RWPE2 (cell line): ENCODE data around the gene PUS10.

ENCODE experiments used
- ATAC-seq: fragments of 200-7000 bp; cut with Tn5 transposase; 3 replicates; pipeline ENCODE4 v1.9.1; 2021; ENCODE audit warnings: low read depth
- DNase-seq: peaks from one replicate; pipeline ENCODE4 v3.0.0-alpha.2; 2020; ENCODE audit warnings: low spot score
- H3K27ac ChIP-seq: fragments of 450-650 bp; 2 replicates; pipeline ENCODE4 v1.5.1; 2017; ENCODE audit warnings: mild to moderate bottlenecking; ENCODE audit not compliant: poor library complexity, severe bottlenecking
- H3K27me3 ChIP-seq: fragments of 250-450 bp; sonication (Bioruptor Pico); 2 replicates; pipeline ENCODE4 v1.5.1; 2021; ENCODE audit warnings: mild to moderate bottlenecking, moderate library complexity; ENCODE audit not compliant: insufficient read depth, poor library complexity, severe bottlenecking
- H3K36me3 ChIP-seq: fragments of 250-450 bp; sonication (Bioruptor Pico); 2 replicates; pipeline ENCODE4 v1.5.1; 2020; ENCODE audit warnings: low read depth, mild to moderate bottlenecking, moderate library complexity
- H3K4me1 ChIP-seq: fragments of 250-450 bp; sonication (Bioruptor Pico); 2 replicates; pipeline ENCODE4 v1.5.1; 2021; ENCODE audit warnings: mild to moderate bottlenecking, moderate library complexity; ENCODE audit not compliant: insufficient read depth, poor library complexity, severe bottlenecking
- H3K4me3 ChIP-seq: fragments of 250-450 bp; sonication (Bioruptor Pico); 2 replicates; pipeline ENCODE4 v1.5.1; 2021; ENCODE audit warnings: mild to moderate bottlenecking, moderate library complexity; ENCODE audit not compliant: severe bottlenecking
- H3K9me3 ChIP-seq: fragments of 250-450 bp; sonication (Bioruptor Pico); 2 replicates; pipeline ENCODE4 v1.5.1; 2021; ENCODE audit warnings: mild to moderate bottlenecking, moderate library complexity; ENCODE audit not compliant: severe bottlenecking
- TF ChIP-seq, protein P1 (sequence below): fragments of 450-650 bp; IDR thresholded peaks from one replicate; pipeline ENCODE4 v1.5.1; 2017; ENCODE audit warnings: mild to moderate bottlenecking, moderate library complexity; ENCODE audit not compliant: poor library complexity, severe bottlenecking

Gene PUS10

DNA sequence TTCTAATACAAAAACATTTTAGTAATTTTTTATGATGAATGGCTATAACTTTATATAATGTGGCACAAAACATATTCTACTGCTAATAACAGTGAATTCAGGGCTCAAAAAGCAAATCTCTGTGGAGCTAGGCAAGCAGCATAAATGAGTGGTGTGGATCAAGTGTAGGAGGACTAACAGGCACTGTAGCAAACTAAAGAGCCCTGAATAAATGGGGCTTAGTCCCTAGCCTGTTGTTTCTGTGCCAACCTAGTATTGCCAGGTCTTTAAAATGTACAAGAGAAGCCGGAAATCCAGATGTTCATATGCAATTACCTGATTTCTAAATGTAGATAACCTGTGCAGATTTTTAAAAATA is 118.2 kb downstream of the PUS10 start:
- Histone ChIP-seq H3K4me3 (no peak overlapping the region), H3K27ac (no peak overlapping the region), H3K4me1 (no peaks in the 10 kb centered on the region), H3K27me3 (no peaks in the 10 kb centered on the region), H3K36me3 (peaks cover 44% of the 10 kb centered on the region), H3K9me3 (no peaks in the 10 kb centered on the region)
- DNase-seq = no peak
- no peak for ATAC-seq
- TF ChIP-seq, protein P1, sequence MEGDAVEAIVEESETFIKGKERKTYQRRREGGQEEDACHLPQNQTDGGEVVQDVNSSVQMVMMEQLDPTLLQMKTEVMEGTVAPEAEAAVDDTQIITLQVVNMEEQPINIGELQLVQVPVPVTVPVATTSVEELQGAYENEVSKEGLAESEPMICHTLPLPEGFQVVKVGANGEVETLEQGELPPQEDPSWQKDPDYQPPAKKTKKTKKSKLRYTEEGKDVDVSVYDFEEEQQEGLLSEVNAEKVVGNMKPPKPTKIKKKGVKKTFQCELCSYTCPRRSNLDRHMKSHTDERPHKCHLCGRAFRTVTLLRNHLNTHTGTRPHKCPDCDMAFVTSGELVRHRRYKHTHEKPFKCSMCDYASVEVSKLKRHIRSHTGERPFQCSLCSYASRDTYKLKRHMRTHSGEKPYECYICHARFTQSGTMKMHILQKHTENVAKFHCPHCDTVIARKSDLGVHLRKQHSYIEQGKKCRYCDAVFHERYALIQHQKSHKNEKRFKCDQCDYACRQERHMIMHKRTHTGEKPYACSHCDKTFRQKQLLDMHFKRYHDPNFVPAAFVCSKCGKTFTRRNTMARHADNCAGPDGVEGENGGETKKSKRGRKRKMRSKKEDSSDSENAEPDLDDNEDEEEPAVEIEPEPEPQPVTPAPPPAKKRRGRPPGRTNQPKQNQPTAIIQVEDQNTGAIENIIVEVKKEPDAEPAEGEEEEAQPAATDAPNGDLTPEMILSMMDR = no peak

DNA sequence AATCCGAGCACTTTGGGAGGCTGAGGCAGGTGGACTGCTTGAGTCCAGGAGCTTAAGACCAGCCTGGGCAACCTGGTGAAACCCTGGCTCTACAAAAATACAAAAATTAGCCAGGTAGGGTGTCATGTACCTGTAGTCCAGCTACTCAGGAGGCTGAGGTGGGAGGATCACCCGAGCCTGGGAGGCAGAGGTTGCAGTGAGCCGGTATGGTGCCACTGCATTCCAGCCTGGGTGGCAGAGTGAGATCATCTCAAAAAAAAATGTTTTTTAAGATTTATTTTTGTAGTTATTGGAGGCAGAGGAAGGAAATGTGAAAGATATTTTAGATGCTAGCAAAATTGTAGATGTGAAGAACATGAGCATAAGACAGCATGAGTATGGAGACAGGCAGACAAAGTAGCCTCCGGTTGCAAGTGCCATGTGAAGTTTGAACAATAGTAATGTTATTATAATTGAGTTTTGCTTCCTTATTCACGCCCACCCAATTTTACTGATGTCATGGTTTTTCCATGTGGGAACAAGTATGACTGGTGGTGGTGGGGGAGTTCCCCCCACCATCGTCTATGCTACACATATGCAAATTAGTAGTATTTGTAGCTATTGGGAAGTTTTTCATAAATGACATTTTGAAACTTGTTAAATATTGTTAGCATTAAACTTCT is 118.7 kb downstream of the PUS10 start:
- Histone ChIP-seq H3K36me3 (peaks cover 47% of the 10 kb centered on the region), H3K27me3 (no peaks in the 10 kb centered on the region), H3K27ac (no peak overlapping the region), H3K9me3 (no peaks in the 10 kb centered on the region), H3K4me3 (no peak overlapping the region), H3K4me1 (no peaks in the 10 kb centered on the region)
- ATAC-seq (no peak), DNase-seq (no peak)
- TF ChIP-seq, protein P1 = no peak

DNA sequence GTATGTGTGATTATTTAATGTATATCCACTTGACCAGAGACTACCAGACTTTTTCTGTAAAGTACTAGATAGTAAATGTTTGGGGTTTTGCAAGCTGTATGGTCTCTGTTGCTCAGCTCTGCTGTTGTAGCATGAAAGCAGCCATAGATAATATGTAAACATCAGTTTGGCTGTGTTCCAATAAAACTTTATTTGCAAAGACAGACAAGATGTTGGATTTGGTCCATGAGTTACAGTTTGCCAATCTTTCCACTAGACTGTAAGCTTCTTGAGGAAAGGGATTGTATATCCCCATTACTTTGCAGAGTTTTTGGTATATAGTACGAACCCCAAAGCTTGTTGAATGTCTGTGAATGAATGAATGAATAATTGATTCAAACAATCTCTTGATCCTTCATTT is 119.5 kb downstream of the PUS10 start:
- TF ChIP-seq, protein P1 = no peak
- ATAC-seq = no peak

More for the DNA sequence above, 119.5 kb downstream of the PUS10 start:
- Histone ChIP-seq H3K36me3 (peaks cover 50% of the 10 kb centered on the region), H3K4me3 (no peak overlapping the region), H3K9me3 (no peaks in the 10 kb centered on the region), H3K27me3 (no peaks in the 10 kb centered on the region), H3K27ac (no peak overlapping the region), H3K4me1 (no peaks in the 10 kb centered on the region)
- no peak for DNase-seq
